Calu3 (cell line): ENCODE measurements around the gene SRSF3. TPM values are rescaled to one million over a fixed set of nuclear protein-coding genes. Genes with fewer than 3 reads are reported as not detected.
A peak's percentile ranks its signal among the peaks of the same experiment; 100 is the strongest.

Experiments used
- BruUV-seq: library from RNA; stranded (reverse); fragments of 400-500 nt; replicated peaks from 2 replicates; lab custom pipeline; 2021; lab: Mats Ljungman, UMichigan
- CTCF ChIA-PET: fragments of 300-600 bp; sonication (Branson Sonifier 250); formaldehyde crosslinking; loops from one replicate; lab custom pipeline; 2022; ENCODE audit warnings: antibody characterized with exemption; lab: Charles Lee
- DNase-seq: peaks from one replicate; pipeline ENCODE4 v3.0.0; 2022
- H3K27ac Mint-ChIP-seq: one replicate; pipeline ENCODE4 v1.8.0; 2022; ENCODE audit warnings: mixed read lengths; ENCODE audit not compliant: unreplicated experiment
- H3K27me3 Mint-ChIP-seq: one replicate; pipeline ENCODE4 v1.8.0; 2022; ENCODE audit warnings: mixed read lengths; ENCODE audit not compliant: unreplicated experiment
- H3K36me3 Mint-ChIP-seq: one replicate; pipeline ENCODE4 v1.8.0; 2022; ENCODE audit warnings: mild to moderate bottlenecking, moderate library complexity, mixed read lengths; ENCODE audit not compliant: insufficient read depth, unreplicated experiment
- H3K4me1 Mint-ChIP-seq: one replicate; pipeline ENCODE4 v1.8.0; 2022; ENCODE audit warnings: mild to moderate bottlenecking, low read depth, mixed read lengths; ENCODE audit not compliant: unreplicated experiment
- H3K4me3 Mint-ChIP-seq: one replicate; pipeline ENCODE4 v1.8.0; 2022; ENCODE audit warnings: mild to moderate bottlenecking, low read depth, moderate library complexity, mixed read lengths; ENCODE audit not compliant: unreplicated experiment
- H3K9me3 Mint-ChIP-seq: one replicate; pipeline ENCODE4 v1.8.0; 2022; ENCODE audit warnings: low read depth, mixed read lengths; ENCODE audit not compliant: unreplicated experiment
- intact Hi-C: fragments of 100-400 bp; cut with micrococcal nuclease; formaldehyde crosslinking; loops from one replicate; pipeline ENCODE4 v1.10.0; 2022; ENCODE audit not compliant: unreplicated experiment
- total RNA-seq: library from RNA; stranded (reverse); gene quantifications from 2 replicates; pipeline ENCODE4 v1.2.3, GENCODE V29; 2022
- TF ChIP-seq, protein P1 (sequence below): fragments of 200-600 bp; IDR thresholded peaks from one replicate; pipeline ENCODE4 v1.8.0; 2022; ENCODE audit warnings: antibody characterized with exemption; ENCODE audit not compliant: unreplicated experiment

Gene SRSF3
- total RNA-seq, 1 experiment from 2014 or later = 370 TPM

DNA sequence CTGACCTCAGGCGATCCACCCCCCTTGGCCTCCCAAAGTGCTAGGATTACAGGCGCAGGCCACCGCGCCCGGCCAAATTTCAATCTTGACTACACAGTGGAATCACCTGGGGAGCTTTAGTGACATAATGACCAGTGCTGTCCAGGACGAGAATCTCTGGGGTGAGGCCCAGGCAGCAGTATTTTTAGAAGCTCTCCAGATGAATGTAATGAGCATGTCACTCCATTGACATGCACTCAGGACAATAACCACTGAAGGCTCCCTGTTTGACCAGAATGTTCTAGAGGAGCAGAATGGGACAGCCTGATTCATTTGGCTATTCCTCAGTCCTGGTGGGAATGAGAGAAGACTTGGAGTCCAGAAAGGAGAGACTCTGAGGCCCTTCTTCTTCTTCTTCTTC is 39.2 kb downstream of the SRSF3 start:
- H3K4me3 Mint-ChIP-seq = no peak overlapping the region
- peaks cover 20% of the 10 kb centered on the region for H3K4me1 Mint-ChIP-seq
- H3K27me3 Mint-ChIP-seq = no peaks in the 10 kb centered on the region
- no peak for DNase-seq
- intact Hi-C loops = no loop called here
- TF ChIP-seq, protein P1, sequence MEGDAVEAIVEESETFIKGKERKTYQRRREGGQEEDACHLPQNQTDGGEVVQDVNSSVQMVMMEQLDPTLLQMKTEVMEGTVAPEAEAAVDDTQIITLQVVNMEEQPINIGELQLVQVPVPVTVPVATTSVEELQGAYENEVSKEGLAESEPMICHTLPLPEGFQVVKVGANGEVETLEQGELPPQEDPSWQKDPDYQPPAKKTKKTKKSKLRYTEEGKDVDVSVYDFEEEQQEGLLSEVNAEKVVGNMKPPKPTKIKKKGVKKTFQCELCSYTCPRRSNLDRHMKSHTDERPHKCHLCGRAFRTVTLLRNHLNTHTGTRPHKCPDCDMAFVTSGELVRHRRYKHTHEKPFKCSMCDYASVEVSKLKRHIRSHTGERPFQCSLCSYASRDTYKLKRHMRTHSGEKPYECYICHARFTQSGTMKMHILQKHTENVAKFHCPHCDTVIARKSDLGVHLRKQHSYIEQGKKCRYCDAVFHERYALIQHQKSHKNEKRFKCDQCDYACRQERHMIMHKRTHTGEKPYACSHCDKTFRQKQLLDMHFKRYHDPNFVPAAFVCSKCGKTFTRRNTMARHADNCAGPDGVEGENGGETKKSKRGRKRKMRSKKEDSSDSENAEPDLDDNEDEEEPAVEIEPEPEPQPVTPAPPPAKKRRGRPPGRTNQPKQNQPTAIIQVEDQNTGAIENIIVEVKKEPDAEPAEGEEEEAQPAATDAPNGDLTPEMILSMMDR = no peak
- no TSS peak for BruUV-seq
- CTCF ChIA-PET = interaction anchor here (0.8 kb wide), 1 partner anchor 58 kb away, joined by 3 read pairs; no protein-coding TSS in a partner anchor
- no peak overlapping the region for H3K27ac Mint-ChIP-seq
- H3K9me3 Mint-ChIP-seq = no peaks in the 10 kb centered on the region
- no peaks in the 10 kb centered on the region for H3K36me3 Mint-ChIP-seq

- H3K36me3 Mint-ChIP-seq = no peaks in the 10 kb centered on the region
These were observed 39.8 kb downstream of the SRSF3 start for GRCh38 chr6:36633915-36634314.

DNA sequence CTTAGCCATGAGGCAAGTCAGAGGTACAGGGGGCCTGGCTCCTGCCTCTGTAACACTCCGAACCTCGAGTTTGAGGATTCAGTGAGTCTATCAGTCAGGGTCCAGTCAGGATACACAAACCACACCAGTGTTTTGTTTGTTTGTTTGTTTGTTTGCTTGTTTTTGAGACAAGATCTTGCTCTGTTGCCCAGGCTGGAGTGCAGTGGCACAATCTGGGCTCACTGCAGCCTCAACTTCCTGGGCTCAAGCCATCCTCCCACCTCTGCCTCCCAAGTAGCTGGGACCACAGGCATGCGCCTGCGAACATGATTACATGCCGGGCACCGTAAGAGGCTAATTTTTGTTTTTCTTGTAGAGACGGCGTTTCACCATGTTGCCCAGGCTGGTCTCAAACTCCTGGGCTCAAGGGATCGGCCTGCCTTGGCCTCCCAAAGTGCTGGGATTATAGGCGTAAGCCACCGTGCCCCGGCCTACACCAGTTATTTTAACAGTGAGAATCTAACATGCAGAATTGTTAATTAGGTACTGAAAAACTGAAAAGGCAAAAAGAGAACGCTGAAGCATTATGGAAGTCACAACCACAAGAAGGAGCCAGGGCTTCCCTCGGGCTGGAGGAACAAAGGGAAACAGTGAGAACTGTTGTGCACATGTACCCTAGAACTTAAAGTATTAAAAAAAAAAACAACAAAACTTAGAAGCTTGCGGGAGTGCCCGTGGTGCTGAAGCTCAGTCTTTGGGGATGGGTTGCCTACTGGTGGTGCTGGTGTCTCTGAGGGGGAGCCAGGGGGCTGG is 40.4 kb downstream of the SRSF3 start:
- intact Hi-C loops = no loop called here
- no TSS peak for BruUV-seq
- CTCF ChIA-PET = interaction anchor here (0.5 kb wide), 1 partner anchor 68 kb away, joined by 3 read pairs; no protein-coding TSS in a partner anchor
- DNase-seq = no peak
- Mint-ChIP-seq H3K36me3 (no peaks in the 10 kb centered on the region), H3K4me3 (no peak overlapping the region), H3K9me3 (no peaks in the 10 kb centered on the region), H3K4me1 (peaks cover 20% of the 10 kb centered on the region), H3K27ac (no peak overlapping the region), H3K27me3 (no peaks in the 10 kb centered on the region)
- TF ChIP-seq, protein P1 = no peak

More at GRCh38 chr6:36633915-36634314, 39.8 kb downstream of the SRSF3 start:
- Mint-ChIP-seq H3K27ac (no peak overlapping the region), H3K4me3 (no peak overlapping the region), H3K4me1 (peaks cover 20% of the 10 kb centered on the region), H3K9me3 (no peaks in the 10 kb centered on the region), H3K27me3 (no peaks in the 10 kb centered on the region)
- CTCF ChIA-PET = interaction anchor here (0.8 kb wide), 1 partner anchor 57 kb away, joined by 3 read pairs; no protein-coding TSS in a partner anchor
- intact Hi-C loops = no loop called here
- BruUV-seq = no TSS peak
- TF ChIP-seq, protein P1 = no peak
- DNase-seq = peak; percentile 68

GRCh38 chr6:36636283-36636682 is 42.1 kb downstream of the SRSF3 start:
- Mint-ChIP-seq H3K36me3 (no peaks in the 10 kb centered on the region), H3K9me3 (no peaks in the 10 kb centered on the region), H3K27ac (no peak overlapping the region), H3K27me3 (no peaks in the 10 kb centered on the region), H3K4me3 (no peak overlapping the region), H3K4me1 (peaks cover 20% of the 10 kb centered on the region)
- intact Hi-C loops = no loop called here
- no TSS peak for BruUV-seq
- TF ChIP-seq, protein P1 = no peak
- DNase-seq = no peak
- CTCF ChIA-PET = no interaction called here
